NCI-H1436 (cell line): ENCODE data around the gene OLFM3.

Experiments
- DNase-seq: peaks from one replicate; lab custom pipeline; 2025; lab: John Stamatoyannopoulos, UW

The OLFM3 gene

DNA sequence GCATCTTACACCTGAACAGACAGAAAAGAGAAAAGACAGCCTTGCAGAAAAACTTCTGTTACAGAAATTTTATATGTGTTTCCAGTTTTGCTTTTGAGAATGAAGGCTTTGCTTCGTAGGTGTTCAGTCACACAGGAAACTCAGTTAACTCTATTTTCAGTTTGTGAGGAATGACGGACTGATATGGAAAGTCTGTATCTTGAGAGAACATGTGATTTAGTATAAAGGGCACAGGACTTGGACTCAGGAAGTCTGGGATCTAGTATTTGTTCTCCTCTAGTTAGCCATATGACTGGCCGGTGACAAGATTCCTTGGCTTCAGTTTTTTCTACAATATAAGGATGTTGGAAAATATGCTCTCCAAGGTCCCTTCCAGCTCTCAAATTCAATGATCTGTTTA, 149.1 kb downstream of the OLFM3 start:
- no peak for DNase-seq

DNA sequence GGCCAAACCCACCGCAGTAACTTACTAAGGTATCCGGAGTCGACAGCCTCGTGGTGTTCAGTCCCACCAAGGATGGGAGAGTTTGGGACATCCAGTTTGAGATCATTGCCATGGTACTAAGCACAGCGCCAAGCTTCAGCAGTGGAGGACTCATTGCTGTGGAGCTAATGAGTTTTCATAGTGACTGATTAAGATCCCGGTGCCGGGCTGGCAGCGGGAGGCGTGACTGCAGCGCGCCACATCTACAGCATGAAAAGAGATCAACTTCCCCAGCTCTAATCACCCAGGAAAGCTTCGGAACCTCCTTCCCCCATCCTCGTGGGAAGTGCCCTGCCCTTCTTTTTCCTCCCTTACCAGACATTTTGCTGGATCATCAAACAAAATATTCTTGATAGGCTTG, 149.9 kb downstream of the OLFM3 start:
- DNase-seq = no peak

DNA sequence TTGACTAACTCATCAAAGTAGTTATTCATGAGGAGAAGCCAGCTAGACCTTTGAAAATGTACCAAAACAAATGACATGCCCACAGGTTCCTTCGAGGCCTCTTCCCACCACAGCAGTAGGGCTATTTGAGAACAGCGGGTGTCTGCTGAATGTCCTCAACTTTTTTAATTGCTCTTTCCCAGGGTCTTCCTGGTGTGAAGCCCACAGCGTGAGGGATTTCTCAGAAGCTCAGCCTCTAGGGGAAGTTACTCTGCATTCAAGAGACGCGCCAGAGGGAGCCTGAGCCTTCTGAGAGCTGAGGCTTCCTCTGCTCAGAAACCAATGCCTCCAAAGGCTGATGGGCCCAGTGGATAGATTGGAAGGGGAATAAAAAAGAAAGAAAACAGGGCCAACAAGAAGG, 153.6 kb downstream of the OLFM3 start:
- DNase-seq = no peak

DNA sequence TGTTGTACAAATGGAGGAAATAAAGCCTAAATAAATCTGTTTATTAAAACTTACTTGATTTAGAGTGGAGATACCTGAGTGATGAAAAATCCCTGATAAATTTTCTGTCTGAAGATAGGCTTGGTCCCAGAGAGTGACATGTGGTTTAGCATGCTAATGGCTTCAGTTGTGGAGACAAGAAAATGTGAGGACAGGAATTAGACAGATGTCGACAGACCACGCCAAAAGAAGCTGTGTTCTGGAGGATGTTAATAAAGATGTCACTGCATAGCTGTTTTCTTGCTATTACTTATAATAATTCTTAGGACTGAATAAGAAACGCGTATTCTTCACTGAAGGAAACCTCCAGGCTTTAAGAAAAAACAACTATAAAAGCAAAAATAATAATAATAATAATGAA, 154.9 kb downstream of the OLFM3 start:
- DNase-seq = no peak

DNA sequence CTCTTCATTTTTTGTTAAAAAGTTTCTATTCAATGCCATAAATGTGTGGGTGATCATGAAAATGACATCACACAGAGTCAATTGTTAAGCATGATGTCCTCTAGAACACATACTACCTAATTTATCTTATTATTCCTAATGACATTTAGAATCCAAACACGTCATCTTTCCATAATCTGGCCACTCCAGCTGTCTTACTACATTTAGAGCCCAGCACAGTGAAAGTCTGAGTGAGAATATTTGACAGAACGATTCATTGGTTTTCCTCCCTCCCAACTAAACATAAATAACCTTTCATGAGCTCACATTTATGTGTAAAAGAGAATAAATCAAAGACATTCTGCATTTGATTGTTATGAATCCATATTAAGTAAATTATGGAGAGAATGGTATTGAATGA, 160.7 kb downstream of the OLFM3 start:
- DNase-seq = no peak

DNA sequence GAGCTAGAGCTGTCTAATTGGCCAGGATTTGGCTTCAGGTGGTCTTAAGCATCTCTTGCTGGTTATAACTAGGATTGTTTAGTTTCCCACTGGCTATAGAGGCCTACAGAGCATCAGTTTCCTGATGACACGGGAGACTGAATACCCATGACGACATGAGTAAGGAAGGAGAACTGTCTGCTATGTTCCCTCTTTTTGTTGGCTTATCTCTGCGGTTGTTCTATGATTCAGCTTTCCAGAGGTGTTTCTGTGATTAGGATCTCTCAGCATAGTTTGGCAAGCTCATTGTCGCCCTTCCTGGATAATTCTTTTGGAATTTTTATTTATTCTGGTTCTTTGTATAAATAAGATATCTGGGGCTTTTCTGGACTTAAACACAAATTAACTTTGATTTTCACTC, 163.4 kb downstream of the OLFM3 start:
- DNase-seq = no peak

DNA sequence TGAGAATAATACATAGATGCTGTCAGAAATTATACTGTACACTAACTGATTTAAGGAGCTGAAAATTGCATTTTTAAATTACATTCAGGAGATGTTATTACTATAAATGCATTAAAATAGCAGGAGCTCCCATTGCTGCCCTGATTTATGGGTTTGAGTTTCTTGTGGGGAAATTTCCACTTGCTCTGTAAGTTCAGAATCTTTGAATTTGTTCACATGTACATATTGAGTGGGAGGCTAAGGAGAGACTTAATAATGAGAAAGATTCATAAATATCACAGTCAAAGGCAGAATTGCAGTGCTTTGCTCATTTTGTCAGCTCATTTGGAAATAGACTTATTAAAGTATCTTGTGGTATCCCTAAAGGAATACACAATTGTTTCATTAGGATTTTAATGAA, 170.3 kb downstream of the OLFM3 start:
- no peak for DNase-seq

DNA sequence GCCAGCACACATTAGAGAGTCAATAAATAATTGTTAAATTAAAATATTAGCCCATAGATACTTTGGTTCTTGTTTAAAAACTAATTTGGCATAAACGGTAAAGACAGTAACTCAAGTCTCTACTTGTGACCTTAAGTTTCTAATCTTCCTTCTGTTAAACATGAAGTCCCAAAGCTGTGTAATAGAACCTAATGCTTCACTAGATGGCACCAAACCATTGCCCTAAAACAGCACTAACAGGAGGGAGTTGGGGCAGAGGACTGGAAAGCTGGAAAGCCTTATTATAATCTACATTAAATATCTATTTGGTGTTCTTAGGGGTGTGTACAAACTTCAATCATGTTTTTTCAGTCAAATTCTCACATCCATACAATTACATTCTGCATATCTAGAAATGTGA, 176.7 kb downstream of the OLFM3 start:
- no peak for DNase-seq

DNA sequence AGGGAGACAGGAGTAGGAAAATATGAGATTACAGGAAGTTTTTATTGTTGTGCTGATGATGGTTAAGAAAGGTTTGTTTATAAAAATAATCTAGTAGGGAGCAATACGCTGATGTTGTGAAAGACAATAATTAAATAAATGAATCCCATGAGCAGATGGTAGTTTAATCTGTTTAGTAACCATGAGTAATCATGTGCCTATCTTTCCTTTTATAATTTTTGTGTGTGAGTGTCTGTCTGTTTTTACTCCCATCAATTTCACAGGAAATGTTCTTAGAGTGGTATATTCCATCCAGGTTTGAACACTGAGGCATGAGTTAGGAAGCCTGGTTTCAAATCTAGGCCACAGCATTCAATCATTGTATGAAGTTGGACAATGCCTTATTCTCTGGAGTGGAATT, 180.5 kb downstream of the OLFM3 start:
- no peak for DNase-seq

DNA sequence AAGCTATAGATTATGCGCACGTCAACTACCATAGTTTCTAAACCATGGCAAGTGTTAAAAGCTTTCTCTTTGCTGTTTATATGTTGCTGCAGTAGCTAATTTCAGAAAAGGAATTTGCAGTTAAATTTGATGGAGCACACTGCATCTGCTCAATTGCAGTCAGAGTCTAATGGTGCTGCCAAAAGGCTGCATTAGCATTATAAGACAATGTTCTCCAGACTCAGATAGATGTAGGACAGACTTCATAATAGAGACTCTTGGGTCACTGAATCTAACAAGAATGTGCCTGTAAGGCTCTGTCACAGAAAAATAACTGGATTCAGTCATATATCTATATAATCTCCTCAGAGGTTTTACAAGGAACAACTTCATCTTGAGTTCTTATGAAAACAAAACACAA, 198.3 kb downstream of the OLFM3 start:
- DNase-seq = no peak

DNA sequence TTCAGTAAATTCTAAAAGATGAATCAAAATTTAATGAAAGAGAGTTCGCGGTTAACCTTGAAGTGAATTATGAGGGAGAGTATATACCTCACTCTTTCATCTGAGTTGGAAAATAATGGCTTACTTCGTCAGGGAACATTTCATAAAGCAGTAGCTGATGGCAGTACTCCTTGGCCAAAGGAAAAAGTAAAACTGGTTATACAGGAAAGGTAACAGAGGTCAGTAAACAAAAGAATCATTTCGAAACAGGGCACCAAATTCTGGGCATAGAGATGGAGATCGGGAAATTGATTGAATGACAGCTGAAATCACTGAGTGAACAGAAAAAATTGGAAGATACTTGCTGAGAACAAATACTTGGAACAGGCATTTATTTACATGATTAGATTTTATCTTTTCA, 199.0 kb downstream of the OLFM3 start:
- DNase-seq = no peak

DNA sequence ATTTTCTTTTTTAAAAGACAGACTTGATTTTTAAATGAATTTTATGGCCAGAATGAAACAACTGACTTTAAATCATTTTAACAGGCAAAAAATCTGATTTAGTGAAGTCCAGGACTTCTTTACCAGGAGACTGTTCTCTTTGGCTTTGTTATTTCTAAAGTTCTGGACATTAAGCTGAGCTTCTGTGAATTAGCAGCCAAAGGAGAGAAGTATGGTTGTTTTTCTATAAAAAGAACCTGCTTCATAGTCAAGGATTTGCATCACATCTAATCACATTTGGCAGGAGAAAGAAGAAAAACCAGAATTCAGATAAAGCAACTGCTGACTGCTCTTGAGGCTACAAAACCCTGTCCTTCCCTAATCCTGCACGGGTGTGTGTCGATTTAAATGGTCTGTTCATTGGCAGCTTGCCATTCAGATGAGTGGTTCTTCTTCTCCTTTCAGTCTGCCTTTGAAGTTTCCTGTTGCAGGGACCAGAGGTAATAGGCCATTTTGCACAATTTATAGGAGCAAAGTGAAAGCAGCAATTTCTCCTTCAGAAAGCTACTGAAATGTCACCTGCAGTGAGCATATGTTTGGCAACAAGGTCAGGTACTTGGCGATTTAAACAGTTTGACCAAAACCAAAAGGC, 215.4 kb downstream of the OLFM3 start:
- DNase-seq = peak; percentile 3

DNA sequence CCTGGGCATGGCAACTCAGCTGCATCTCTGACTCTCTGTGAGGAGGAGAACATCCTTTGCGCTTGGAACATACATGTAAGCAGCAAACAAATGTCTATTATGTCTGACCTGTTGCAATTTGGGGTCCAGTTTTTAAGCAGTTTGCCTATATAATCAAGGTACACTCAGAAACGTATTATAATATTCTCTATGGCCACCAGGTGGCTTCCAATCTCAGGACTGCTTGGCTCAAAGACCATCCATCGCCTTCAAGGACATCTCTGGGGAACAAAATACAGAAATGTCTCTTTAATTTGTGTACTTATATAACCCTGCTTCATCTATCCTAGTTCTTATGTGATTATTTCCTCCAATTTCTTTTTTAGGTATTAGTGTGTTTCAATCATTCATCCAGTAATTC, 227.2 kb downstream of the OLFM3 start:
- no peak for DNase-seq

DNA sequence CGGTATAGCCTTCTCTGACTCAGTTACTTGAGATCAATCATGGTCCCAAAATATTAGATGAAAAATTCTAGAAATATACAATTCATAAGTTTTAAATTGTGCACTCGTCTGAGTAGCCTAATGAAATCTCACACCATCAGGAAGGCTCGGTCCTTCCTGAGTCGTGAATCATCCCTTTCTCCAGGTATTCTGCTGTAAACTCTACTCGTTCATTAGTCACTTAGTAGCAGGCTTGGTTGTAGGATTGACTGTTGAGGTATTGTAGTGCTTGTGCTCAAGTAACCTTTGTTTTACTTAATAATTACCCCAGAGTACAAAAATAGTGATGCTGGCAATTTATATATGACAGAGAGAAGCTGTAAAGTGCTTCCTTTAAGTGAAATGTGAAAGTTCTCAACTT, 238.7 kb downstream of the OLFM3 start:
- no peak for DNase-seq

DNA sequence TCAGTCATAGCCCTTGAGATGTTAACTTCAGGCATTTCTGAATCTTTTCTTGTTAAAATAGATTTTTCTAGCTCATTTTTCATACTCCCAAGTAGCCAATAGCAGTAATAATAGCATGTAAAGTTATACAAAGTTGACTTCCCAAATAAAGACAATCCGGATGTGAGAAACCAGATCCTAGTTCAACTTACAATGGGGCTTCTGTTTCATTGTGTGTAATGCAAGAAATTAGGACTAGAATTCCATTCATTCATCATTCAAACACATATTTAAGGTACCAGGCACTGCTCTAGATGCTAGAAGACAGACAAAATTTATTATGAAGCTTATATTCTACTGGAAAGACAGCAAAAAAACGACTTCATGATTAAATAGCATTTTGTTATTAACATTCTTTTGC, 240.3 kb downstream of the OLFM3 start:
- no peak for DNase-seq
